Stimulated activated naive CD8-positive, alpha-beta T cell treated with anti-CD3 and anti-CD28 coated beads, Interleukin-15, Interleukin-2, amounts not matched to agents 100 U/mL and 50 U/mL, for 24 hours (primary cell): Measurements from ENCODE around the gene STXBP1.

Source experiments
- ATAC-seq: fragments of 150-1000 bp; cut with Tn5 transposase; one replicate; pipeline ENCODE4 v1.10.0; 2021
- DNase-seq: peaks from one replicate; pipeline ENCODE4 v3.0.0; 2021

Gene STXBP1

GRCh38 chr9:127658428-127658827, 46.4 kb downstream of the STXBP1 start:
- DNase-seq (no peak), ATAC-seq (no peak)

DNA sequence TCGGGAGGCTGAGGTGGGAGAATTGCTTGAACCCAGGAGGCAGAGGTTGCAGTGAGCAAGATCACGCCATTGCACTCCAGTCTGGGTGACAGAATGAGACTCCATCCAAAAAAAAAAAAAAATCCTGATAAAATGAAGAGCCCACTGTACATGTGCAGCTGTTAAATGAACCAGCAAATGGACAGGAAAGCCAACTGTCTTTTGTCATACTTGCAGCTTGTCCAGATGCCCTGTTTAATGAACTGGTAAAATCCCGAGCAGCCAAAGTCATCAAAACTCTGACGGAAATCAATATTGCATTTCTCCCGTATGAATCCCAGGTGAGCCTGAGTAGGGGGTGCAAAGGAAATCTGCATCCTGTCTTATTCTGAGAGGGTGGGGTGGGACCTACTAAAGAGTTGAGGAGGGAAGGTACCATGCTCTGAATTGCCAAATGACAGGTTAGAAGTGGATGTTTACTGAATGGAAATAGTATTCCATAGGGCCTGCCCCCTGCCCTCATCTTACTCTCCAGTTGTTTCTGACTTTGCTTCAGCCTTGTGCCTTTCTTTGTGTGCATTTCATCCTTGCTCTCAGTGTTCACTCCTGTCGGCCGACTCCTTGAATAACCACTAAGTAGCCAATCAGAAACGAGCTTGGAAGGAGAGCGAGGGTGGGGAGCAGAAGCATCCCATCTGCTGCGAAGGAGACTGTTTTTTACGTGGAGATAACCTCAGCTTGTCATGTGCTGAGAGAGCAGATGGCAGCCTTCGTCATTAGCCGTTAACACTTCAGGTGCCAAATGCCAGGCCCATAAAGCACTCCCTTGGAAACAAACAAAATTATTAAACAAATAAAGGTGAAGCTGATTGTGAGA, 49.0 kb downstream of the STXBP1 start:
- DNase-seq (no peak), ATAC-seq (no peak)

DNA sequence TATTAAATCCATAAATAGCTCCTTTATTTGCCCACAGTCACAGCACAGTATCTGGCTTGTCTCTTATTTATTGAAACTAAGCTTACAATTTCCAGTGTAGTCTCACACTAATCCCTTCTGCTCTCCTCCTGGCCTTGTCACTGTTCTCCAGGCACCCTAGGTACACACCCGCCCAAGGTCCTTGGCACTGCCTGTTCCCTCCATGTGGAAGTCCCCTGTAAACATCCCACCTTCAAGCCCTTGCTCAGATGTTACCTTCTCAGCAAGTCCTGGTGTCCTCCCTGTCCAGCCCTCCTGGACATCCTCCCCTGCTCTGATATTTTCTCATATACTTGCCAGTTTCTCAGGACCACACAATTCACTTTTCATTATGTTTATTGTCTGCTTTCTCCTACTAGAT, 50.5 kb downstream of the STXBP1 start:
- no peak for ATAC-seq
- DNase-seq: no peak

GRCh38 chr9:127664324-127664677, 52.2 kb downstream of the STXBP1 start:
- ATAC-seq (no peak), DNase-seq (no peak)

DNA sequence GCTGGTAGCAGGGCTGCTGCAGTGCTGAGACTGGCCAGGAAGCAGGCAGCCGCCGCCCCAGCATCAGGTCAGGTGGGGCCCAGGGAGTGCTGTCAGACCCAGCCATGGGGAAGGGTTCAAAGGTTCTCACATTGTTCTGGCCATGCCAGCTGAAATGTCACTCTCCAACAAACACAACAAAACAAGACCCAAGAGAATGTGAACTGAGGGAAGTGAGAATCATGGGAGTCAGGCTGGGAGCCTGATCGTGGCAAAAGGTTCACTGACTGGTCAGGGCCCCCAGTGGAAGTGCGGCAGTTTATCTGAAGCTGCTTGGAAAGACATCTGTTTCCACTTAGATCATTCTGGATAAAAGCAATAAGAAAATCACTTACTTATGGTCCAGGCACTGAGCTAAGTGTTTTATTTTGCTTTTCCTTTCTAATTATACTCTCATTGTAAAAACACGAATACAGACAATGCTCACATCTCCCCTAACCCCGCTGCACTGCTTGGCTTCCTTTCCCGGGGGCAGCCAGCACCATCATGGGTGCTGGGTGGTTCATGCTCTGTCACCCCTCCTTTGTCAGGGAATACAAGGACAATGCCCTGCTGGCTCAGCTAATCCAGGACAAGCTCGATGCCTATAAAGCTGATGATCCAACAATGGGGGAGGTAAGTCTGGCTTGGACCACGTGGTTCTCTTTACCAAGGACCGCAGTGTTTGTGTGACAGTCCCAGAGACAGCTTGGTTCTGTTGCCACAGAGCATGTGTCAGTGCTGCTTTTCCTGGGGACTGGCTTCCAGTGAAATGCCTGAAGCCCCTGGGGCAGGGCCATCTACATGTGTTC, 52.8 kb downstream of the STXBP1 start:
- no peak for DNase-seq
- no peak for ATAC-seq

- ATAC-seq (no peak), DNase-seq (no peak)
These were observed 55.2 kb downstream of the STXBP1 start for GRCh38 chr9:127667127-127667844.

GRCh38 chr9:127667906-127668305, 55.8 kb downstream of the STXBP1 start:
- no peak for DNase-seq
- no peak for ATAC-seq

DNA sequence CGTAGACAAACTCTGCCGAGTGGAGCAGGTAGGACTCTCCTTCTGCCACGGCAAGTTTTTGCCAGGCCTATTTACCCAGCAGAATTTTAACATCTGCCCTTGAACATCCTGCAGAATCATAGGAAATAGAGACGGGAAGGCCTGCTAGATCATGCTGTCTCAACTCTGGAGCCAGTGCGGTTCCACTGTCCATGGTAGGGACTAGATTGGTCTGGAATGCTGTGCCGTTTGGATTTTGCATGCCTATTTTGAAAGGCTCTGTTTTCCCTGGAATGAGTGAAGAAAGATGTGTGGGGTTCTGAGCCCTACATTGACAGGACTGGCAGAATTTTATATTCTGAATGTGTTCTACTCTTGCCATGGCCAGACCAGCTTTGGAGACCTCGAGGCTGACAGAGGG, 61.2 kb downstream of the STXBP1 start:
- DNase-seq: no peak
- no peak for ATAC-seq

- DNase-seq (no peak), ATAC-seq (no peak)
These were observed 64.6 kb downstream of the STXBP1 start for GRCh38 chr9:127676638-127677037.

DNA sequence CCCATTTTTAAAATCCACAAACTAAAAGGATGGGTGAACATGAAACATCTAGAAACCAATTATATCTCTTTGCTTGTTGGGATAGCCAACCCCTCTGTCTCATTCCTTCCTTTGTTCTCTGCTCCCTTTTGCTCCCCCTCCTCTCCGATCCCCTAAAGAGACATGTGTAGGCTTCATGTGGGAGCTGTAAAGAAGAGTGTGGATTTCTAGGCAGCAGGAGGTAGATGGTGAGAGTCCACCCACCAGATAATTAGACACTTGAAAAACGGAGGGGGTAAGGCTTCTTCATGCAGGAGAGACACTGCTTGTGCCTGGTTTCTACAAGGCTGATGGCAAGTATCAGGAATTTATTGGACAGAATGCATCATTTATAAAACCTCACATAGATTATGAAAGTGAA, 67.4 kb downstream of the STXBP1 start:
- ATAC-seq (no peak), DNase-seq (no peak)

- no peak for DNase-seq
- ATAC-seq: no peak
These were observed 68.1 kb downstream of the STXBP1 start for GRCh38 chr9:127680226-127680625.

- DNase-seq: no peak
- no peak for ATAC-seq
These were observed 68.8 kb downstream of the STXBP1 start for GRCh38 chr9:127680846-127681245.

- DNase-seq: no peak
These were observed 70.5 kb downstream of the STXBP1 start for GRCh38 chr9:127682351-127683136.

GRCh38 chr9:127683723-127684122, 71.6 kb downstream of the STXBP1 start:
- no peak for ATAC-seq
- DNase-seq: no peak

More at GRCh38 chr9:127682351-127683136, 70.5 kb downstream of the STXBP1 start:
- ATAC-seq: no peak

GRCh38 chr9:127684576-127684975, 72.5 kb downstream of the STXBP1 start:
- no peak for ATAC-seq
- DNase-seq: no peak

- no peak for DNase-seq
- no peak for ATAC-seq
These were observed 74.7 kb downstream of the STXBP1 start for GRCh38 chr9:127686461-127687393.

GRCh38 chr9:127689329-127690000, 77.4 kb downstream of the STXBP1 start:
- no peak for ATAC-seq
- DNase-seq: no peak

GRCh38 chr9:127690735-127691134, 78.7 kb downstream of the STXBP1 start:
- no peak for DNase-seq
- no peak for ATAC-seq

GRCh38 chr9:127692071-127692470, 80.0 kb downstream of the STXBP1 start:
- DNase-seq (no peak), ATAC-seq (no peak)

DNA sequence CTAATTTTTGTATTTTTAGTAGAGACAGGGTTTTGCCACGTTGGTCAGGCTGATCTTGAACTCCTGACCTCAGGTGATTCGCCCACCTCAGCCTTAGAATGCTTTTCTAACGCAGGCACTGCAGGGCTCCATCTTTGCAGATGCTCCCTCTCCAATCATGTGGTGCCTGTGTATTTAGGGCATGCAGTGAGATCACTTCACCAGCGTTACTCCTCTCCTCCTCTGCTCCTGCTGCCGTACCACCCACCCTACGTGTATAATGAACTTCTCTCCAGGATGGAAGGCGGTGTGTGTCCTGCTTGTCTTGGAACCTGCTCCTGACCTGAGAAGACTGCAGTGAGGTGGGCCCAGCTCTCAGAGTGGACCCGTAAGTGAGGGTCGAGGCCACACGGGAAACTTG, 81.1 kb downstream of the STXBP1 start:
- DNase-seq (no peak), ATAC-seq (no peak)
